COLO829 (cell line): ENCODE results near the gene PRR15.

Source experiments
- DNase-seq: peaks from one replicate; pipeline ENCODE4 v3.0.0; 2012; ENCODE audit warnings: low spot score

Gene PRR15

DNA sequence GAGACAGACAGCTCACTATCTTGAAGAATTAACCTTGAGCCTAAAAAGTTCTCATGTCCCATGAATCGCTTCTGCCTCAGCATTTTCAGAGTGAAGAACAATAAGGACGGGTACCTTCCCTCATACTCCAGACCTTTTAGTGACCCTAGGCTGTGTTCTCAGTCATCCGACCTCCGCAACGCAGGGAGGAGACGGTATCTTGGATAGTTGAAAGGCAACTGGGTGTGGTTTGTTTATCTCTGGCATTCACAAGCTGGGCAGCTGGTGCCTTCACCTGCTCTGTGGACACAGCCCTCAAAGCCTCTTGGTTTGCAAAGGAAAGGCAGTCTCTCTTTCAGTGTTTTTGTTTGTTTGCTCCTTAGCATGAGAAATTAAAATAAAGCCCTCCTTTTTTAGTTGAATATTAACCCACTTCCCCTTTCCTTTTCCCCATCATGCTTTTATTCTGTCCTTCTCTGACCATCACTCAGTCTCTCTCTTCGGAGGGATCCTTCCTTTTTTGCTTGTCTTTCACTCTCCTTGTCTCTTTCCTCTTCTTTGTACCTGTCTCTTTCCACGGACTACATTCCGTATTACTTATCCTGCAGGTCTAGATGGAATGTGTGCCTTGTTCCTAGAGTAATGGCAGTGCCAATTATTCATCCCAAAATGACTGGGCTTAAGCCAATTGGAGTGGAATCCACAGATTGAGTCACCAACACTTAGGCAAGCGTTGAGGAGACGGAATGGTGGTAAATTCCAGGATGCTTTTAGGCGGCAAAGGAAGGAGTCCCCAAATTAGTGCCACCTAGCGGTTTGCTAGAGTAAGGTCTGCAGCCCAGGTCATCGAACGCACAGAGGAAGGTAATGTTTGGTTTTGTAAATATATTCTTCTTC, 45.8 kb downstream of the PRR15 start:
- DNase-seq: peak; percentile 26

DNA sequence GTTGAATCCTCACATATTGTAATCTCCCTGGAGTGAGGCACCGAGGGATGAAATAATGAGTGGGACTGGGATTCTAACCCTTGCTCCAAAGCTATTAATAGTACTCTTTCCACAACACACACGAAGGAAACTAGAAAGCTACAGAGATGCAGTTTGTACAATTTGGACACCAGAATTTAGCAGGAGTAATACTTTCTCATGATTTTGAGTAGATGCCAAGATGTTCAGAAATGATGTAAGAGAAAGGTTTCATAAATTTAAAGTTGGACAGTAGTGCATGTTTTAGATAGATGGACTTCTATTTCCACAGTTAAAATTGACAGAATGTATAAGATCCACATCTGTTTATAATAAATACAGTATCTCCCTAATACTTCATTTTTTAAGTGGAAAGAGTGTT, 46.5 kb downstream of the PRR15 start:
- DNase-seq: no peak

DNA sequence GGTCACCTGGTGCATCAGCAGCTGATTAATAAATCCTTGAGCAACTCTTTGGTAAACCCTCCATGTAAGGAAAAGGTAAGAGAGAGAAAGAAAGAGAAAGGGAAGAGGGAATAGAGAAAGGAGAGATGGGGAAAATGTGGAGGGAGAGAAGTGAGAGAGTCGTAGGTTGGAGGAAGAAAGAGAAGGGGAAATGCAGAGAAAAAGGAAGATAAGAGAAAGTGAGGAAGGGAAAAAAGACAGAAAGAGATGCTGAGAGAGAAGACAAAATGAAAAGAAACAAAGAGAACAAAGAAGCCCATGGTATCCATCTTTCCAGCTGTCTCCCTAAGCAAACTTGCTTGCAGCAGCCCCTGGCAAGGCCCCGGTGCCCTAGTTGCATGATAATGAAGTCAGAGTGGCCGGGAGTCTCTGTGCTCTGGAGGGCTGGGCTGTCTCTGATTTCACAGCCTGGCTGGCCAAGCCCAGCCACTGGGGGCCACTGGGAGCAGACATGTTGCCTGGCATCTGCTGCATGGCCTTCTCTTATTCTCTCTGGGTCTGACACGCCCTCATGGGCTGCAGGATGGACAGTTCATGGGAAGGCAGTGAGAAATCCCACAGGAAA, 48.4 kb downstream of the PRR15 start:
- no peak for DNase-seq

DNA sequence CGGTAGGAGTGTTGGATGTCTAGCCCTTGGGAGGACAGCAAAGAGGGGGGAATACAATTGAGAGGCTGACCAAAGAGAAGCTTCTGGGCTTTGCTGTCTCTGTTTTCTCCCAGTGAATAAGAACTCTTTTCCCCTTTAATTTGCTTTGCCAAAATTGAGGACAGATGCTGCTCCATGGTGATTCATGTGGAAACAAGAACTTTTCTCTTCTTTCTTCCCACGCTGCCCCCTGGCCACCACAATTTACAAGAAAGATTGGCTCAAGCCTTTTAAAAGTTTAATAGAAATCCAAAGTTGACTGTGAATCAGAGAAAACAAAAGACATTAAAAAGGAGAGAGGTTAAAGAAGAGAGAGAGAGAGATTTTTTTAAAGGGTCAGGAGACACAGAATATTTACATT, 49.0 kb downstream of the PRR15 start:
- peak; percentile 40 for DNase-seq

DNA sequence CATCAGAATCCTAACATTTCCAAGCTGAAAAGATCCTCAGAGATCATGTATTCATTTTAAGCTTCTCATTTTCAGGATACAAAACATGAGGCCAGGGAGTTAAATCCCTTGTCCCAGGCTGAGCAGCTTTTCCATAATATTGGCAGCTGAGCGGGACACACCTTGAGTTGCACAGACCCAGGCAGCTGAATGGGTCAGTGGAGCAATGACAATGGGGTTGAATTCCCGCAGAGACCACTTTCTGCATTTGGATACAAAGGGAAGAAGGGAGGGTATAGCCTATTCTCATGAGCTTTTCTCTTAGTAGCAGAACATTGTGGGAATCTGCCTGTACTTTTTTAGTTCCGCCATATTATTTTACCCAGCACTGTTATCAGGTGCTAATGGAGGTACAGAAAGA, 49.5 kb downstream of the PRR15 start:
- DNase-seq: no peak

DNA sequence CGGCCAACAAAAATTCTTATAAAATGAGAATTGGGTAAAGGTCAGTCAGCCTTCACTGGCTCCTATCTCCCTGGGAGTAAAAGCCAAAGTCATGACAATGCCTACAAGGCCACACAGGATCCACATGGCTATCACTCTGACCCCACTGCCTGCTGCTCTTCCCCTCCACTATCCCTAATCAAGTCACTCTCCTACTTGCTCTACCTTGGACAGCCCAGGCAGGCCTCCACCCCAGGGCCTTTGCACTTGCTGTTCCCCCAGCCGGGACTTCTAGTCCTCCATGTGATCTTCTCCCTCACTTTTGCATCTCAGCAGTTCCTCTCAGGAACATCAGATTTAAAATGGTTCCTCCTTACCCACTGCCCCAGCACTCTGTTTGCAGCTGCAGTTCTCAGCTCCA, 50.6 kb downstream of the PRR15 start:
- DNase-seq: no peak
